ENCODE results near the gene OTUB2. TPM values are rescaled to one million over a fixed set of nuclear protein-coding genes. Genes with fewer than 3 reads are reported as not detected.

OTUB2 gene
- total RNA-seq, 1 experiment from 2014 or later = 3.0 TPM

- peak; percentile 90 for DNase-seq
- H3K4me3 ChIP-seq (ENCODE audit: insufficient read depth, low read depth, low read length) = no peak overlapping the region
Measured at GRCh38 chr14:94036313-94037167, 10.4 kb downstream of the OTUB2 start.

GRCh38 chr14:94037954-94038353 is 11.8 kb downstream of the OTUB2 start:
- no peak for DNase-seq
- Histone ChIP-seq H3K27me3 (ENCODE audit: control insufficient read depth, insufficient read depth, low read length) (no peaks in the 10 kb centered on the region), H3K36me3 (replicated peaks; ENCODE audit: control insufficient read depth, insufficient read depth, low read length) (no peaks in the 10 kb centered on the region; the same call in 1 of the 2 replicates), H3K4me3 (ENCODE audit: insufficient read depth, low read depth, low read length) (no peak overlapping the region)

More at GRCh38 chr14:94036313-94037167, 10.4 kb downstream of the OTUB2 start:
- no peaks in the 10 kb centered on the region; the same call in 1 of the 2 replicates for H3K36me3 ChIP-seq (replicated peaks; ENCODE audit: control insufficient read depth, insufficient read depth, low read length)
- H3K27me3 ChIP-seq (ENCODE audit: control insufficient read depth, insufficient read depth, low read length) = no peaks in the 10 kb centered on the region

GRCh38 chr14:94038510-94038909 is 12.4 kb downstream of the OTUB2 start:
- no peak for DNase-seq
- Histone ChIP-seq H3K4me3 (ENCODE audit: insufficient read depth, low read depth, low read length) (no peak overlapping the region), H3K36me3 (replicated peaks; ENCODE audit: control insufficient read depth, insufficient read depth, low read length) (no peaks in the 10 kb centered on the region; the same call in 1 of the 2 replicates), H3K27me3 (ENCODE audit: control insufficient read depth, insufficient read depth, low read length) (no peaks in the 10 kb centered on the region)

GRCh38 chr14:94038921-94039629 is 12.9 kb downstream of the OTUB2 start:
- Histone ChIP-seq H3K36me3 (replicated peaks; ENCODE audit: control insufficient read depth, insufficient read depth, low read length) (peaks cover 1% of the 10 kb centered on the region), H3K4me3 (ENCODE audit: insufficient read depth, low read depth, low read length) (no peak overlapping the region), H3K27me3 (ENCODE audit: control insufficient read depth, insufficient read depth, low read length) (no peaks in the 10 kb centered on the region)
- DNase-seq = no peak

- no peaks in the 10 kb centered on the region for H3K27me3 ChIP-seq (ENCODE audit: control insufficient read depth, insufficient read depth, low read length)
- no peak for DNase-seq
- no peak overlapping the region for H3K4me3 ChIP-seq (ENCODE audit: insufficient read depth, low read depth, low read length)
- H3K36me3 ChIP-seq (replicated peaks; ENCODE audit: control insufficient read depth, insufficient read depth, low read length) = peaks cover 4% of the 10 kb centered on the region
Measured at GRCh38 chr14:94040247-94040646, 14.1 kb downstream of the OTUB2 start.

- peaks cover 4% of the 10 kb centered on the region for H3K36me3 ChIP-seq (replicated peaks; ENCODE audit: control insufficient read depth, insufficient read depth, low read length)
- no peak for DNase-seq
- H3K27me3 ChIP-seq (ENCODE audit: control insufficient read depth, insufficient read depth, low read length) = no peaks in the 10 kb centered on the region
- no peak overlapping the region for H3K4me3 ChIP-seq (ENCODE audit: insufficient read depth, low read depth, low read length)
Measured at GRCh38 chr14:94040796-94041195, 14.7 kb downstream of the OTUB2 start.

- peaks cover 6% of the 10 kb centered on the region for H3K36me3 ChIP-seq (replicated peaks; ENCODE audit: control insufficient read depth, insufficient read depth, low read length)
- no peak for DNase-seq
- H3K4me3 ChIP-seq (ENCODE audit: insufficient read depth, low read depth, low read length) = no peak overlapping the region
- no peaks in the 10 kb centered on the region for H3K27me3 ChIP-seq (ENCODE audit: control insufficient read depth, insufficient read depth, low read length)
Measured at GRCh38 chr14:94041551-94042346, 15.6 kb downstream of the OTUB2 start.

- H3K27me3 ChIP-seq (ENCODE audit: control insufficient read depth, insufficient read depth, low read length) = no peaks in the 10 kb centered on the region
- peaks cover 8% of the 10 kb centered on the region for H3K36me3 ChIP-seq (replicated peaks; ENCODE audit: control insufficient read depth, insufficient read depth, low read length)
- no peak for DNase-seq
- no peak overlapping the region for H3K4me3 ChIP-seq (ENCODE audit: insufficient read depth, low read depth, low read length)
Measured at GRCh38 chr14:94042433-94043091, 16.4 kb downstream of the OTUB2 start.

GRCh38 chr14:94043111-94043755 is 17.1 kb downstream of the OTUB2 start:
- H3K36me3 ChIP-seq (replicated peaks; ENCODE audit: control insufficient read depth, insufficient read depth, low read length) = peaks cover 11% of the 10 kb centered on the region
- no peaks in the 10 kb centered on the region for H3K27me3 ChIP-seq (ENCODE audit: control insufficient read depth, insufficient read depth, low read length)
- DNase-seq = no peak
- H3K4me3 ChIP-seq (ENCODE audit: insufficient read depth, low read depth, low read length) = no peak overlapping the region

- no peak for DNase-seq
- peaks cover 17% of the 10 kb centered on the region for H3K36me3 ChIP-seq (replicated peaks; ENCODE audit: control insufficient read depth, insufficient read depth, low read length)
- no peak overlapping the region for H3K4me3 ChIP-seq (ENCODE audit: insufficient read depth, low read depth, low read length)
- H3K27me3 ChIP-seq (ENCODE audit: control insufficient read depth, insufficient read depth, low read length) = no peaks in the 10 kb centered on the region
Measured at GRCh38 chr14:94043756-94044475, 17.8 kb downstream of the OTUB2 start.

GRCh38 chr14:94044476-94045091 is 18.4 kb downstream of the OTUB2 start:
- no peak overlapping the region for H3K4me3 ChIP-seq (ENCODE audit: insufficient read depth, low read depth, low read length)
- DNase-seq = no peak
- H3K27me3 ChIP-seq (ENCODE audit: control insufficient read depth, insufficient read depth, low read length) = no peaks in the 10 kb centered on the region
- H3K36me3 ChIP-seq (replicated peaks; ENCODE audit: control insufficient read depth, insufficient read depth, low read length) = peaks cover 22% of the 10 kb centered on the region

- no peaks in the 10 kb centered on the region for H3K27me3 ChIP-seq (ENCODE audit: control insufficient read depth, insufficient read depth, low read length)
- H3K36me3 ChIP-seq (replicated peaks; ENCODE audit: control insufficient read depth, insufficient read depth, low read length) = peaks cover 26% of the 10 kb centered on the region
- DNase-seq = no peak
- no peak overlapping the region for H3K4me3 ChIP-seq (ENCODE audit: insufficient read depth, low read depth, low read length)
Measured at GRCh38 chr14:94045101-94045500, 19.0 kb downstream of the OTUB2 start.
